Spleen (tissue), 7 donors: ENCODE results near the gene LGMN.

Experiments
- CTCF ChIP-seq, 11 experiments: fragments of 200-600 bp in 7 of 11; fragments of 450-650 bp in 4 of 11; sonication (generic) in 4 of 11; IDR thresholded peaks in 8 of 11; conservative IDR thresholded peaks in 3 of 11; 1 replicate in 7 of 11; 2 replicates in 4 of 11; pipeline versions ENCODE4 v1.4.0 to v1.8.0; 2016 to 2021; ENCODE audit warnings: antibody characterized with exemption in 11 of 11, inconsistent platforms in 4 of 11, mild to moderate bottlenecking in 1 of 11
- POLR2A ChIP-seq, 3 donors: fragments of 450-650 bp; IDR thresholded peaks; one replicate each; pipeline ENCODE4 v1.5.1; 2017; ENCODE audit warnings: antibody characterized with exemption in 3 of 3, mild to moderate bottlenecking in 1 of 3
- POLR2AphosphoS5 ChIP-seq, 3 donors: sonication (generic); formaldehyde crosslinking; IDR thresholded peaks; one replicate each; pipeline ENCODE4 v1.5.1; 2017; ENCODE audit warnings: antibody characterized with exemption in 3 of 3
- donor health status: DM: no; HTN: no; CAD: no; lungs with moderate emphysema.
- donor health status: DM: no; HTN: no; CAD: no.
- donor health status: DM: no; HTN: no; CAD: no.

- no peak for TF ChIP-seq CTCF (IDR thresholded peaks at IDR 0.05 in 8 of 11, conservative IDR thresholded peaks at IDR 0.05 in 3 of 11)
- no peak for TF ChIP-seq POLR2A (IDR thresholded peaks at IDR 0.05)
- TF ChIP-seq POLR2AphosphoS5 (IDR thresholded peaks at IDR 0.05), result no peak
Measured at GRCh38 chr14:92794547-92794941, 46.1 kb upstream of the LGMN start.
